ENCODE measurements around the gene DOCK1.

- TF ChIP-seq EZH2 (optimal IDR thresholded peaks at IDR 0.05; ENCODE audit: low read depth, low read length) (no peak), EZH2phosphoT487 (IDR thresholded peaks at IDR 0.05; ENCODE audit: low read length) (no peak)
These were observed 581.1 kb downstream of the DOCK1 start for GRCh38 chr10:127486355-127486754.

Data from MM.1S (cell line).